HEK293 (cell line): ENCODE results near the gene LOXL1.

Source experiments
- CTCF ChIP-seq: fragments of 450-650 bp; formaldehyde crosslinking; IDR thresholded peaks from 2 replicates; pipeline ENCODE4 v1.5.1; 2016; ENCODE audit warnings: missing biosample characterization, missing genetic modification characterization
- ZBTB21 ChIP-seq: fragments of 450-650 bp; formaldehyde crosslinking; IDR thresholded peaks from 2 replicates; pipeline ENCODE4 v1.5.1; 2017; ENCODE audit warnings: missing biosample characterization, missing genetic modification characterization
- ZNF621 ChIP-seq: fragments of 450-650 bp; formaldehyde crosslinking; IDR thresholded peaks from 2 replicates; pipeline ENCODE4 v1.5.1; 2017; ENCODE audit warnings: missing biosample characterization, missing genetic modification characterization
- ZNF830 ChIP-seq: fragments of 450-650 bp; IDR thresholded peaks from 2 replicates; pipeline ENCODE4 v1.5.0; 2018; ENCODE audit warnings: missing biosample characterization, missing genetic modification characterization, low read depth, mild to moderate bottlenecking, moderate library complexity
- TF ChIP-seq, protein P1 (sequence below): fragments of 450-650 bp; formaldehyde crosslinking; IDR thresholded peaks from 2 replicates; pipeline ENCODE4 v1.5.1; 2016; ENCODE audit warnings: missing biosample characterization, missing genetic modification characterization

DNA sequence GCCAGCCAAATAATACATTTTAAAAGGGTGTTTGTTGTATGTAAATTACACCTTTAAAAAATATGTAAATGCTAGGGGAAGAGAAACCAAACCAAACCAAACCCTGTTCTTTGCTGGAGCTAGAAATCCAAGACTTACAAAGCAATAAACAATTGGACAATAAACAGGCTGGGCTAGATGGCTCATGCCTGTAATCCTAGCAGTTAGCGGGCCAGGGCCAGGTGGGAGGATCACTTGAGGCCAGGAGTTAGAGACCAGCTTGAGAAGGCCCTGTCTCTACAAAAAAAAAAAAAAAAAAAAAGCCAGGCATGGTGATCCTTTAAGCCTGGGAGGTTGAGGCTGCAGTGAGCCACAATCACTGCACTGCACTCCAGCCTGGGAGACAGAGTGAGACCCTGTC is 53.4 kb downstream of the LOXL1 start:
- no peak for TF ChIP-seq ZNF621 (tag by site-specific recombination)
- TF ChIP-seq ZBTB21 (tag by site-specific recombination), result no peak
- TF ChIP-seq ZNF830, result no peak
- TF ChIP-seq CTCF (tag by site-specific recombination), result no peak
- TF ChIP-seq, protein P1, sequence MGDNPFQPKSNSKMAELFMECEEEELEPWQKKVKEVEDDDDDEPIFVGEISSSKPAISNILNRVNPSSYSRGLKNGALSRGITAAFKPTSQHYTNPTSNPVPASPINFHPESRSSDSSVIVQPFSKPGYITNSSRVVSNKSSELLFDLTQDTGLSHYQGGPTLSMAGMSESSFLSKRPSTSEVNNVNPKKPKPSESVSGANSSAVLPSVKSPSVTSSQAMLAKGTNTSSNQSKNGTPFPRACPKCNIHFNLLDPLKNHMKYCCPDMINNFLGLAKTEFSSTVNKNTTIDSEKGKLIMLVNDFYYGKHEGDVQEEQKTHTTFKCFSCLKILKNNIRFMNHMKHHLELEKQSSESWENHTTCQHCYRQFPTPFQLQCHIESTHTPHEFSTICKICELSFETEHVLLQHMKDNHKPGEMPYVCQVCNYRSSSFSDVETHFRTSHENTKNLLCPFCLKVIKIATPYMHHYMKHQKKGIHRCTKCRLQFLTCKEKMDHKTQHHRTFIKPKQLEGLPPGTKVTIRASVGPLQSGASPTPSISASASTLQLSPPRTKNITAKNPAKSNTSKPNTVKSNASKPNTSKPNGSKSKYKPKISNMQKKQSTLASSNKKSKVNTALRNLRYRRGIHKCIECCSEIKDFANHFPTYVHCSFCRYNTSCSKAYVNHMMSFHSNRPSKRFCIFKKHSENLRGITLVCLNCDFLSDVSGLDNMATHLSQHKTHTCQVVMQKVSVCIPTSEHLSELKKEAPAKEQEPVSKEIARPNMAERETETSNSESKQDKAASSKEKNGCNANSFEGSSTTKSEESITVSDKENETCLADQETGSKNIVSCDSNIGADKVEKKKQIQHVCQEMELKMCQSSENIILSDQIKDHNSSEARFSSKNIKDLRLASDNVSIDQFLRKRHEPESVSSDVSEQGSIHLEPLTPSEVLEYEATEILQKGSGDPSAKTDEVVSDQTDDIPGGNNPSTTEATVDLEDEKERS, result no peak
